ENCODE data around the gene GLRA2. TPM values are rescaled to one million over a fixed set of nuclear protein-coding genes. Genes with fewer than 3 reads are reported as not detected.
"Not testable (repeated sequence)": the region's sequence is repeated elsewhere in the genome, so short reads cannot be mapped to it uniquely, and the experiment has no call there.

The GLRA2 gene
- total RNA-seq, 2 donors from 2014 or later, result not detected

DNA sequence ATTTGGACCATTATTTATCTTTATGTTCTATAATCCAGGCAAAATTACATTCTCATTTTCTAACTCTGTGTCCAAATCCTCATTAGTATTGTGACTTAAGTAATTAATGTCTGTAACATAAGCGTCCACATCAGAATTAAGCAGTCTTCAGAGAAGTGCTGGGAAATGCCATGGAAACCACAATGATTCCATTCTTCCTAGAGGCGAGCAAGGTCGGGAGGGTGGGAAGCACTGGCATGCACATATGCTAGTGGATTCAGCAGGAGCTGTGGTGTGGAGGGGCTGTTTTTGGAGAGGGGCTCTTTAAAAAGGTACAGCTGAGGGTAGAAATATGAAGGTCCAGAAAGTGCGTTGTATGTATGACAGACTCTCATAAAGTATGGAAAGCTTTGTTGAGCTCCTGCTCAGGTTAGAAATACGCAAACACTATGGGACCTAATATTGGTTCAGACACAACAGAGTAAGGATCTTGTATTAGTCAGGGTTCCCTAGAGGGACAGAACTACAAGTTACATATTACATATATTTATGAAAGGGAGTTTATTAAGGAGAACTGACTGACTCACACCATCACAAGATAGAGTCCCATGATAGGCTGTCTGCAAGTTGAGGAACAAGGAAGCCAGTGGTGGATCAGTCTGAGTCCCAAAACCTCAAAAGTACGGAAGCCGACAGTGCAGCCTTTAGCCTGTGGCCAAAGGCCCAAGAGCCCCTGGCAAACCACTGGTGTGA is 61.5 kb downstream of the GLRA2 start:
- H3K27ac ChIP-seq, result no peak overlapping the region
- no peak overlapping the region for H3K4me3 ChIP-seq
- ATAC-seq (ENCODE audit: insufficient number of reproducible peaks, low FRiP score, low read depth), result no peak
- no peaks in the 10 kb centered on the region for H3K9me3 ChIP-seq
- no peak for DNase-seq (ENCODE audit: low spot score)
- TF ChIP-seq, protein P1, sequence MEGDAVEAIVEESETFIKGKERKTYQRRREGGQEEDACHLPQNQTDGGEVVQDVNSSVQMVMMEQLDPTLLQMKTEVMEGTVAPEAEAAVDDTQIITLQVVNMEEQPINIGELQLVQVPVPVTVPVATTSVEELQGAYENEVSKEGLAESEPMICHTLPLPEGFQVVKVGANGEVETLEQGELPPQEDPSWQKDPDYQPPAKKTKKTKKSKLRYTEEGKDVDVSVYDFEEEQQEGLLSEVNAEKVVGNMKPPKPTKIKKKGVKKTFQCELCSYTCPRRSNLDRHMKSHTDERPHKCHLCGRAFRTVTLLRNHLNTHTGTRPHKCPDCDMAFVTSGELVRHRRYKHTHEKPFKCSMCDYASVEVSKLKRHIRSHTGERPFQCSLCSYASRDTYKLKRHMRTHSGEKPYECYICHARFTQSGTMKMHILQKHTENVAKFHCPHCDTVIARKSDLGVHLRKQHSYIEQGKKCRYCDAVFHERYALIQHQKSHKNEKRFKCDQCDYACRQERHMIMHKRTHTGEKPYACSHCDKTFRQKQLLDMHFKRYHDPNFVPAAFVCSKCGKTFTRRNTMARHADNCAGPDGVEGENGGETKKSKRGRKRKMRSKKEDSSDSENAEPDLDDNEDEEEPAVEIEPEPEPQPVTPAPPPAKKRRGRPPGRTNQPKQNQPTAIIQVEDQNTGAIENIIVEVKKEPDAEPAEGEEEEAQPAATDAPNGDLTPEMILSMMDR (IDR thresholded peaks at IDR 0.05), result no peak
- H3K4me1 ChIP-seq (ENCODE audit: control insufficient read depth in 1 of 2, low read depth in 2 of 2), result no peaks in the 10 kb centered on the region
- H3K36me3 ChIP-seq, result no peaks in the 10 kb centered on the region
- H3K27me3 ChIP-seq (replicated peaks; ENCODE audit: insufficient read depth), result no peaks in the 10 kb centered on the region

DNA sequence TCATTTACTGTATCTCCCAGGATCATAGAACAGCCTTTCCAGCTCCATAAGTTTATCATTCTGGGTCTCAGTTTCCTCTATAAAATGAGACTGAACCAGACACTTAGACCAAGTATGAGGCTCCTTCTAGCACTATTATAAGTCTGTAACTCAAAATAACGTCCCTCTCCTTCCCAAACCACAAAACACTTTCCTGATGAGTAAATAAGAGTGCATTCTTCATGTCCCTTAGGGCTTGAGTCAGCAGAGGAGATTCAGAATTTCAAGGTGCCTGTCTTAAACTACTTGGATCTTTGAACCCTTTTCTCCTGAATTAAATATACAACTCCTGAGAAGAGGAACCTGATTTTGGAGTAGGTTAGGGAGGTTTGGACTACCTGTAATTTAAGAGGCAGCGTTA is 62.6 kb downstream of the GLRA2 start:
- H3K4me3 ChIP-seq, result no peak overlapping the region
- no peak overlapping the region for H3K27ac ChIP-seq
- DNase-seq (ENCODE audit: low spot score) (no peak), ATAC-seq (ENCODE audit: insufficient number of reproducible peaks, low FRiP score, low read depth) (no peak)
- no peaks in the 10 kb centered on the region for H3K4me1 ChIP-seq (ENCODE audit: control insufficient read depth in 1 of 2, low read depth in 2 of 2)
- H3K27me3 ChIP-seq (replicated peaks; ENCODE audit: insufficient read depth), result no peaks in the 10 kb centered on the region
- TF ChIP-seq, protein P1 (IDR thresholded peaks at IDR 0.05), result no peak
- no peaks in the 10 kb centered on the region for H3K36me3 ChIP-seq
- no peaks in the 10 kb centered on the region for H3K9me3 ChIP-seq

DNA sequence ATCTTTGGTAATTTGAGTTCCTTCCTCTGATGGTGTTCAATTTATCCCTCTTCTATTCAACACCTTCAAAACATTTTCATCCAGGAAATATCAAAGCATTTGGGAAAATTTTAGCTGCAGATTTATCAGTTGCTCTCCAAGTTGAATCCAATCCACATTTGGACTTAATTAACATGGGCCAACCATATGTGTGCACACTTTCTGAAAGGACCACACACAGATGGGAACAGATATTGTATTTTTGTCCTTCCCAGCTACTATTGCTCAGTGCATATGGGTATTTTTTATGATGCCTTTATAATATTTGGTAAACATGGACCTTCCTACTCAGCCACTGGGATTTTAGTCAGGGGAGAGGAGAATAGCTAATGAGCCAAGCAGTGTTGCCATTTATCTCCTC is 65.2 kb downstream of the GLRA2 start:
- Histone ChIP-seq H3K27ac (no peak overlapping the region), H3K27me3 (replicated peaks; ENCODE audit: insufficient read depth) (no peaks in the 10 kb centered on the region), H3K9me3 (no peaks in the 10 kb centered on the region), H3K4me1 (ENCODE audit: control insufficient read depth in 1 of 2, low read depth in 2 of 2) (no peaks in the 10 kb centered on the region), H3K36me3 (no peaks in the 10 kb centered on the region), H3K4me3 (no peak overlapping the region)
- TF ChIP-seq, protein P1 (IDR thresholded peaks at IDR 0.05), result no peak
- ATAC-seq (ENCODE audit: insufficient number of reproducible peaks, low FRiP score, low read depth) (no peak), DNase-seq (ENCODE audit: low spot score) (no peak)

DNA sequence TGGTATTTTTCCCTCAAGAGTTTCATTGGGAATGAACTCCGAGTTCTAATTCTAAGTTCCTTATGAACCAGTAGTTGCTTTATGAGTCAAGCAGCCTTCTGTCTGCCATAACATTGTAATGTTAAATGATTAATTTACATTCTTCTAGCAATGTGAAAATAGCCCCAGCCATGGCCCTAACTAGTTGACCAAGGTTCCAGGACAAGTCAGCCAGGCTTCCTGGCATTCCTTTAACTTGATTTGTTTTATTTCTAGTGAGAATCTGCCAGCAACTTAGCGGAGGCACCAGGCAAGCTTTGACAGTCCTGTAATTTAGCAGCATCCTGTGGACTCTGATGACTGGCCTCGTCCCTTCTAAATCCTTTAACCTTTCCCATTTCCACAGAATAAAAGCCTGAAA is 69.0 kb downstream of the GLRA2 start:
- no peak overlapping the region for H3K27ac ChIP-seq
- no peaks in the 10 kb centered on the region for H3K9me3 ChIP-seq
- TF ChIP-seq, protein P1 (IDR thresholded peaks at IDR 0.05), result no peak
- H3K4me3 ChIP-seq, result no peak overlapping the region
- no peaks in the 10 kb centered on the region for H3K4me1 ChIP-seq (ENCODE audit: control insufficient read depth in 1 of 2, low read depth in 2 of 2)
- H3K36me3 ChIP-seq, result no peaks in the 10 kb centered on the region
- ATAC-seq (ENCODE audit: insufficient number of reproducible peaks, low FRiP score, low read depth) (no peak), DNase-seq (ENCODE audit: low spot score) (no peak)
- no peaks in the 10 kb centered on the region for H3K27me3 ChIP-seq (replicated peaks; ENCODE audit: insufficient read depth)

GRCh38 chrX:14607446-14607985 is 78.2 kb downstream of the GLRA2 start:
- ATAC-seq (ENCODE audit: insufficient number of reproducible peaks, low FRiP score, low read depth) (no peak), DNase-seq (ENCODE audit: low spot score) (no peak)
- Histone ChIP-seq H3K27me3 (replicated peaks; ENCODE audit: insufficient read depth) (no peaks in the 10 kb centered on the region), H3K4me3 (no peak overlapping the region), H3K4me1 (ENCODE audit: control insufficient read depth in 1 of 2, low read depth in 2 of 2) (no peaks in the 10 kb centered on the region), H3K36me3 (no peaks in the 10 kb centered on the region), H3K27ac (no peak overlapping the region), H3K9me3 (no peaks in the 10 kb centered on the region)
- TF ChIP-seq, protein P1 (IDR thresholded peaks at IDR 0.05), result no peak

DNA sequence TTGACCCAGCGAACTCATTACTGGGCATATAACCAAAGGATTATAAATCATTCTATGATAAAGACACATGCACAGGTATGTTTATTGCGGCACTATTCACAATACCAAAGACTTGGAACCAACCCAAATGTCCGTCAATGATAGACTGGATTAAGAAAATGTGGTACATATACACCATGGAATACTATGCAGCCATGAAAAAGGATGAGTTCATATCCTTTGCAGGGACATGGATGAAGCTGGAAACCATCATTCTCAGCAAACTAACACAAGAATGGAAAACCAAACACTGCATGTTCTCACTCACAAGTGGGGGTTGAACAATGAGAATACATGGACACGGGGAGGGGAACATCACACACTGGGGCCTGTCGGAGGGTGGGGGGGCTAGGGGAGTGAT is 83.1 kb downstream of the GLRA2 start:
- H3K27me3 ChIP-seq (replicated peaks; ENCODE audit: insufficient read depth); H3K36me3 ChIP-seq; H3K4me3 ChIP-seq; DNase-seq (ENCODE audit: low spot score); H3K27ac ChIP-seq; ATAC-seq (ENCODE audit: insufficient number of reproducible peaks, low FRiP score, low read depth); H3K4me1 ChIP-seq (ENCODE audit: control insufficient read depth in 1 of 2, low read depth in 2 of 2); H3K9me3 ChIP-seq: not testable (repeated sequence)
